Lower lobe of right lung (tissue), 2 donors: Measurements from ENCODE around the gene LYPD6B. TPM values are rescaled to one million over a fixed set of nuclear protein-coding genes. Genes with fewer than 3 reads are reported as not detected.

ENCODE experiments used
- ATAC-seq, 2 donors: fragments of 200-7000 bp; cut with Tn5 transposase; one replicate each; pipeline ENCODE4 v1.9.1; 2020 to 2022; ENCODE audit warnings: mild to moderate bottlenecking in 2 of 2, moderate library complexity in 2 of 2
- DNase-seq: peaks from one replicate; pipeline ENCODE4 v3.0.0-alpha.2; 2020
- H3K27ac ChIP-seq: fragments of 200-600 bp; one replicate; pipeline ENCODE4 v1.8.0; 2022
- H3K27me3 ChIP-seq: fragments of 200-600 bp; one replicate; pipeline ENCODE4 v1.8.0; 2022; ENCODE audit warnings: low read depth
- H3K36me3 ChIP-seq: fragments of 200-600 bp; one replicate; pipeline ENCODE4 v1.8.0; 2022; ENCODE audit warnings: mild to moderate bottlenecking
- H3K4me1 ChIP-seq: fragments of 200-600 bp; one replicate; pipeline ENCODE4 v1.8.0; 2022
- H3K4me3 ChIP-seq: fragments of 200-600 bp; one replicate; pipeline ENCODE4 v1.8.0; 2022; ENCODE audit warnings: mild to moderate bottlenecking
- H3K9me3 ChIP-seq: fragments of 200-600 bp; one replicate; pipeline ENCODE4 v1.8.0; 2022
- intact Hi-C: fragments of 100-400 bp; cut with DNase I; formaldehyde crosslinking; loops from one replicate; pipeline ENCODE4 v1.11.0; 2022
- total RNA-seq: library from RNA; stranded (reverse); fragmentation: NEBNext Ultra II Directional; extraction: Animal tissue kit (Norgen Biotek cat#: 25700); gene quantifications from one replicate; pipeline ENCODE4 v1.2.1, GENCODE V29; 2021
- TF ChIP-seq, protein P1 (sequence below): fragments of 200-600 bp; IDR thresholded peaks from one replicate; pipeline ENCODE4 v1.8.0; 2022; ENCODE audit warnings: antibody characterized with exemption, mild to moderate bottlenecking
- donor health status: DM: no; HTN: yes; CAD: no; lungs with severe emphysema.

The LYPD6B gene
- total RNA-seq, 1 donor from 2014 or later, result 2.0 TPM

DNA sequence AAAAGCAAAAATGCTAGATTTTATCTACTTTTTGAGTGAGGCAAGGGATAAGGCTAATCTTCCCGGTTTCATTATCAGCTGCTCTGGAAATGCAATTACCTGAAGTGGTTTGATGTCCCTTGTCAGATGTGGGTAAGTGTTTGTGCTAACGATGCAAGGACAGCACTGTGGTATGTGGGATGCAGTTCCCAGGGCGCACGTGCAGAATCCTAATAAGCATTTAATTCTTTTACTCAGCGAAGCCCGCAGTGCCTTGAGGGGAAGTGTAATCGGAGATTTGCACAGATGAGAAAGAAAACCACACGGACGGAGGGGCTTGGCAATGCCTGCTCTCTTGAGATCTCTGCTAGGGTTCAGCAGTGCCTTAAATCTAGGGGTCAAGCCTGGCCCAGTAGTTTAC is 183.4 kb downstream of the LYPD6B start:
- ATAC-seq, result no peak
- intact Hi-C loops, result no loop called here
- no peaks in the 10 kb centered on the region for H3K9me3 ChIP-seq
- TF ChIP-seq, protein P1, sequence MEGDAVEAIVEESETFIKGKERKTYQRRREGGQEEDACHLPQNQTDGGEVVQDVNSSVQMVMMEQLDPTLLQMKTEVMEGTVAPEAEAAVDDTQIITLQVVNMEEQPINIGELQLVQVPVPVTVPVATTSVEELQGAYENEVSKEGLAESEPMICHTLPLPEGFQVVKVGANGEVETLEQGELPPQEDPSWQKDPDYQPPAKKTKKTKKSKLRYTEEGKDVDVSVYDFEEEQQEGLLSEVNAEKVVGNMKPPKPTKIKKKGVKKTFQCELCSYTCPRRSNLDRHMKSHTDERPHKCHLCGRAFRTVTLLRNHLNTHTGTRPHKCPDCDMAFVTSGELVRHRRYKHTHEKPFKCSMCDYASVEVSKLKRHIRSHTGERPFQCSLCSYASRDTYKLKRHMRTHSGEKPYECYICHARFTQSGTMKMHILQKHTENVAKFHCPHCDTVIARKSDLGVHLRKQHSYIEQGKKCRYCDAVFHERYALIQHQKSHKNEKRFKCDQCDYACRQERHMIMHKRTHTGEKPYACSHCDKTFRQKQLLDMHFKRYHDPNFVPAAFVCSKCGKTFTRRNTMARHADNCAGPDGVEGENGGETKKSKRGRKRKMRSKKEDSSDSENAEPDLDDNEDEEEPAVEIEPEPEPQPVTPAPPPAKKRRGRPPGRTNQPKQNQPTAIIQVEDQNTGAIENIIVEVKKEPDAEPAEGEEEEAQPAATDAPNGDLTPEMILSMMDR, result no peak
- no peaks in the 10 kb centered on the region for H3K4me1 ChIP-seq
- H3K27me3 ChIP-seq, result peaks cover 4% of the 10 kb centered on the region
- no peak overlapping the region for H3K27ac ChIP-seq
- no peaks in the 10 kb centered on the region for H3K36me3 ChIP-seq
- no peak for DNase-seq
- no peak overlapping the region for H3K4me3 ChIP-seq

DNA sequence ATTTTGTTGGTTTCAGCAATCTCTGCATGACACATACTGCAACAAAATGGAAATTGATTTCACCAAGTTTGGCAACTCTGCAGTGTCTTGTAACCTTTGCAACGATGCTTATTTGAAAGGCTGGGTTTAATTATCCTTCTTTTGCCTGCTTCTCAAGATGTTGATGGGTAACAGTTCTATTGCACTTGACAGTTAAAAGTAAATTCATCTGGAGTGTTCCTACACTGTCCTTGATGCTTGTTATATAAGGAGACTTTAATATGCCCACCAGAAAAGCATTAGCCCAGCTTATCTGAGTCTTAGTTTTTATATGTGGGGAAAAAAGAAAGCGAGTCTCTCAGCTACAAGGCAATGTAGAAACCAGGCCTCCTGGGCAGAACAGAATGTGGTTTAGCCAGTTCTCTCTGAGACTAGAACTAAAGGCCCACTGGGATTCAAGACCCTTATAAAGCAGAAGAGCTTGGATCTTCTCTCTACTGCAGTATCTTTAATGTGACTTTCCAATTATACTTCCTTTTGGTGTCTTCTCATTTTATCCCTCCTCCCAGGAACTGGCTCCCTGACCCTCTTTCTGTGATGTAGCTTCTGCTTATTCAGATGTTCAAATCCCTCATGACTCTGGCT is 185.1 kb downstream of the LYPD6B start:
- no peak overlapping the region for H3K27ac ChIP-seq
- DNase-seq, result no peak
- no peaks in the 10 kb centered on the region for H3K36me3 ChIP-seq
- no peaks in the 10 kb centered on the region for H3K9me3 ChIP-seq
- H3K4me1 ChIP-seq, result no peaks in the 10 kb centered on the region
- intact Hi-C loops, result no loop called here
- H3K4me3 ChIP-seq, result no peak overlapping the region
- TF ChIP-seq, protein P1, result no peak
- no peak for ATAC-seq
- H3K27me3 ChIP-seq, result peaks cover 4% of the 10 kb centered on the region

DNA sequence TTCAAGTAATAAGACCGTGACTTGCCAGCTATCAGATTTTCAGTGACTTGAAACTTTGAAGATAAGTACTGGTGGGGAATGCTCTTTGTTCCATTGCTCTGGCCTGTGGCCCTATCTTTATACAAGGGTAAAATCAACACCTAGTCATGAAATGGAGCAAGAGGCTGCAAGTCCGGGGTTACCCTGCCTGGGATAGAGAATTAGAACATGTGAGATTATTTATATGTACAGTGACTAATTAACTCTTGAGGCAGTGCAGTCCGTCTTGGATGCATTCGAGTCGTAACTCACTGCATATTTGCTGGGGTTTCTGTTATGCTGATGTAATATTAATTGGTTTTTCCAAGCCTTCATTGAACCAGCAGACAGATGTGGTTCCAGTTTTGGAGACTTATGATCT is 186.0 kb downstream of the LYPD6B start:
- DNase-seq (no peak), ATAC-seq (no peak)
- H3K9me3 ChIP-seq, result no peaks in the 10 kb centered on the region
- H3K4me1 ChIP-seq, result no peaks in the 10 kb centered on the region
- no peak overlapping the region for H3K4me3 ChIP-seq
- TF ChIP-seq, protein P1, result no peak
- intact Hi-C loops, result no loop called here
- H3K36me3 ChIP-seq, result no peaks in the 10 kb centered on the region
- no peak overlapping the region for H3K27ac ChIP-seq
- peaks cover 4% of the 10 kb centered on the region for H3K27me3 ChIP-seq

DNA sequence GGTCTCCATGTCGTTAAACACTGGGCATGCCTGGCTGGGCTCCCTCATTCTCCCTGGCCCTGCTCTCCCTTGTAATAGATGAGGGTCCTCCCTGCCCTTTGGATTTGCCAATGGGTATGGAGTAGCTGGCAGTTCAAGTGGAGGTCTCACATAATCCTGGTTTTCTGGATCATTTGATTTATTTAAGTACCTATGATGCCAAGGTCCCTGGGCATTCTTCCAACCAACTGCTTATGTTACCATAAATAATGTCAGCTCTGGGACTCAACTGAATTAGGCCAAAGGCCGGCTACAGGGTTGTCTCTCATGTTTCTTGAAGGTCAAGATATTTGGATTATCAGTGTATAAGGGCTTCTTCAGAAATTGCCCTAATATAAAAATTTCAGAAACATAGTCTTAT is 186.9 kb downstream of the LYPD6B start:
- TF ChIP-seq, protein P1, result no peak

DNA sequence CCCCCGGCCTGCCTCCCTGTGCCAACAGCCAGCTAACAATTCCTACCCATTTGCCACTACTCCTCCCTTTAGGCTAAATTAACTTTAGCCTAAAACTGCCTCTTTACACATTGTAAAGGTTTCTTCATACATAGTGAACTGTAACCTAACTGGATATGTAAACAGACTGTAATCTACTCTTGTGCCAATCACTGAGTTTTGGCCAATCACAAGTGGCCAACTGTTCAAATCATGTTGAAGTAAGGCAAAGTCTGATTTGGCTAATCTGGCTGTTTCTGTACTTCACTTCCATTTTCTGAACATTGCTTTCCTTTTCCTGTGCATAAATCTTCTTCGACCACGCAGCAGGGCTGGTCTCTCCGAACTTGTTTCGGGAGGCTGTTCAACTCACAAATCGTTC is 188.3 kb downstream of the LYPD6B start:
- H3K4me1 ChIP-seq, result no peaks in the 10 kb centered on the region
- intact Hi-C loops, result no loop called here
- H3K9me3 ChIP-seq, result no peaks in the 10 kb centered on the region
- H3K4me3 ChIP-seq, result no peak overlapping the region
- peaks cover 4% of the 10 kb centered on the region for H3K27me3 ChIP-seq
- no peaks in the 10 kb centered on the region for H3K36me3 ChIP-seq
- TF ChIP-seq, protein P1, result no peak
- H3K27ac ChIP-seq, result no peak overlapping the region
- DNase-seq (no peak), ATAC-seq (no peak)

More for the DNA sequence above, 186.9 kb downstream of the LYPD6B start:
- Histone ChIP-seq H3K27me3 (peaks cover 4% of the 10 kb centered on the region), H3K4me1 (no peaks in the 10 kb centered on the region), H3K36me3 (no peaks in the 10 kb centered on the region), H3K9me3 (no peaks in the 10 kb centered on the region), H3K4me3 (no peak overlapping the region), H3K27ac (no peak overlapping the region)
- intact Hi-C loops, result no loop called here
- no peak for DNase-seq
- ATAC-seq, result no peak
